Panc1 (cell line): ENCODE results near the gene SUPT20HL1.

Experiments used
- REST ChIP-seq, 2 experiments: IDR thresholded peaks; 2 replicates each; pipeline ENCODE4 v1.6.1; 2011 to 2012; ENCODE audit warnings: low read depth in 2 of 2, control low read depth in 1 of 2, low read length in 1 of 2, mild to moderate bottlenecking in 1 of 2, moderate library complexity in 1 of 2; ENCODE audit not compliant: insufficient read depth in 1 of 2
- TCF7L2 ChIP-seq: IDR thresholded peaks from 2 replicates; pipeline ENCODE4 v1.6.1; 2011; ENCODE audit warnings: mild to moderate bottlenecking, low read depth, low read length, inconsistent platforms
- TF ChIP-seq, protein P1 (sequence below): fragments of 450-650 bp; IDR thresholded peaks from 2 replicates; pipeline ENCODE4 v1.5.1; 2017; ENCODE audit warnings: mild to moderate bottlenecking

- TF ChIP-seq, protein P1, sequence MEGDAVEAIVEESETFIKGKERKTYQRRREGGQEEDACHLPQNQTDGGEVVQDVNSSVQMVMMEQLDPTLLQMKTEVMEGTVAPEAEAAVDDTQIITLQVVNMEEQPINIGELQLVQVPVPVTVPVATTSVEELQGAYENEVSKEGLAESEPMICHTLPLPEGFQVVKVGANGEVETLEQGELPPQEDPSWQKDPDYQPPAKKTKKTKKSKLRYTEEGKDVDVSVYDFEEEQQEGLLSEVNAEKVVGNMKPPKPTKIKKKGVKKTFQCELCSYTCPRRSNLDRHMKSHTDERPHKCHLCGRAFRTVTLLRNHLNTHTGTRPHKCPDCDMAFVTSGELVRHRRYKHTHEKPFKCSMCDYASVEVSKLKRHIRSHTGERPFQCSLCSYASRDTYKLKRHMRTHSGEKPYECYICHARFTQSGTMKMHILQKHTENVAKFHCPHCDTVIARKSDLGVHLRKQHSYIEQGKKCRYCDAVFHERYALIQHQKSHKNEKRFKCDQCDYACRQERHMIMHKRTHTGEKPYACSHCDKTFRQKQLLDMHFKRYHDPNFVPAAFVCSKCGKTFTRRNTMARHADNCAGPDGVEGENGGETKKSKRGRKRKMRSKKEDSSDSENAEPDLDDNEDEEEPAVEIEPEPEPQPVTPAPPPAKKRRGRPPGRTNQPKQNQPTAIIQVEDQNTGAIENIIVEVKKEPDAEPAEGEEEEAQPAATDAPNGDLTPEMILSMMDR: no peak
- peak in 1 of 2 experiments; percentile 23; a peak in 1 of 4 replicates for TF ChIP-seq REST (IDR thresholded peaks at IDR 0.05; ENCODE audit: insufficient read depth in 1 of 2, low read depth in 2 of 2, low read length in 1 of 2)
- TF ChIP-seq TCF7L2: no peak
These were observed 10.2 kb upstream of the SUPT20HL1 start for GRCh38 chrX:24350217-24350616.
